ENCODE data around the gene SPHK1. TPM values are rescaled to one million over a fixed set of nuclear protein-coding genes. Genes with fewer than 3 reads are reported as not detected.

Gene SPHK1, protein sequence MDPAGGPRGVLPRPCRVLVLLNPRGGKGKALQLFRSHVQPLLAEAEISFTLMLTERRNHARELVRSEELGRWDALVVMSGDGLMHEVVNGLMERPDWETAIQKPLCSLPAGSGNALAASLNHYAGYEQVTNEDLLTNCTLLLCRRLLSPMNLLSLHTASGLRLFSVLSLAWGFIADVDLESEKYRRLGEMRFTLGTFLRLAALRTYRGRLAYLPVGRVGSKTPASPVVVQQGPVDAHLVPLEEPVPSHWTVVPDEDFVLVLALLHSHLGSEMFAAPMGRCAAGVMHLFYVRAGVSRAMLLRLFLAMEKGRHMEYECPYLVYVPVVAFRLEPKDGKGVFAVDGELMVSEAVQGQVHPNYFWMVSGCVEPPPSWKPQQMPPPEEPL
- total RNA-seq (2022; extraction: Qiagen RNA extraction; ENCODE audit: low read depth), result 42.5 to 70.8 TPM (median 55.3 TPM) in 5 replicates

DNA sequence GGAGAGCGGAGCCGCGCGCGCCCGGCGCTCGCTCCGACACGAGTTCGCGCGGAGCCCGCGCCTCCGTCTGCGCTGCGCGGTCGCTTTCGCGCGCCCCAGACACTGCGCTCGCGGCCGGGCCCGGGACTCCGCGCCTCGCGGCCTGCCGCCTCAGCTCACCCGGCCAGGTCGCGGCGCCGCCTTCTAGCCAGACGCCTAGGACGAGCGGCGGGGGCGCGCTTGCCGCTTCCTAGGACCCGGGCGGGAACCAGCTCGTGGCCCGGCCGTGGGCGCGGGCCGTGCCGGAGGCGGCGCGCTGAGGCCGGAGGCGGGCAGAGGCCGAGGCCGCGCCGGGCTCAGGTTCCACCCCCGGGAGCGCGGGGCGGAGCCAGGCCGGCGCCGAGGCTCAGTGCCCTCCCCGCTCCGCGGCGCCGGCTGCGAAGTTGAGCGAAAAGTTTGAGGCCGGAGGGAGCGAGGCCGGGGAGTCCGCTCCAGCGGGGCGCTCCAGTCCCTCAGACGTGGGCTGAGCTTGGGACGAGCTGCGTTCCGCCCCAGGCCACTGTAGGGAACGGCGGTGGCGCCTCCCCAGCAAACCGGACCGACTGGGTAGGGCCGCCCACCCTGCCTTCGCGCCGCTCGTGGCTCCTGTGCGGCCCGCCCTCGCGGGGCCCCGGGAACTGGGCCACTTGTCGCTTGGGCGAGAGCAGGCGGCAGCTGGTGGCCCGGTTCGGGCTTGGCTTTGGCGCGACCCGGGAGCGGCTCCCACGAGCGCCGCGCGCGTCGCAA is at the start of gene SPHK1:
Gene SPHK1, plus strand, starts transcription at position 388 of the 765 bp plus-strand sequence. CDS start 1,036 bp downstream, outside the sequence.

DNA sequence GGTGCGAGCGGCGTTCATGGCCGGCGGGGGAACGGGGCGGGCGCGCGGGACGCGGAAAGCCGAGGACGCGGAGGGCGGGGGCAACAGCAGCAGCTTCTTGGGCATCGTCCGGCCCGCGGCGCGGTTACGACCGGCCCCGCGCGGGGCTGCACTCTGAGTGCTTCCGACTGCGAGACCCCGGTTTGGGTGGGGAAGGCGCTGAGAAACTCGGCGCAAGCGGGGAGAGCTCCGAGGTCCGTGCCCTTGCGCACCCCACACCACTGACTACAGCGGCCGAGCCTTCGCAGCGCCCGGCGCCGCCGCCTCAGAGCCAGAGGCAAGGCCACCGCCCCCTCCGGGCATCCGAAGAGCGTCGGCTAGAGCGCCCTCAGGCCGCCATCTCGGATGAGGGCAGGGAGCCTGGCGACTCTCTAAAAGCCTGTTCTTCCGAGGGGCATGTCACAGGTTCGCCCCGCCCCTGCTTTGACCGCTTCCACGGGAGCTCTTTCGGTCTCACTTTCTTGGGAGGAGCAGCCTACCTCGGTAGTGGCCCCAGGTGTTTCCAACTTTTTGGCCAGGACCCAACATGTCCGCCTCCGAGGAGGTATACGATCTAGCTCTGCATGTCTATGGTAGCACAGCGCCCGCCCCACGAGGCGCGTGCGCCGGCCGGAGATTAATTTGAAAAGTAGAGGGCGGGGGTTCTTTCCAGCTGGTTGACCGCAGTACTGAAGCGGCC is 30.7 kb upstream of the SPHK1 start, which contains the start of gene PRPSAP1:
Gene PRPSAP1, minus strand, starts transcription at position 318 of the 718 bp plus-strand sequence. Its CDS starts 213 bp downstream, at position 105.

Other genes with a start within 250 kb of the SPHK1 start
- gene FOXJ1, start 243.4 kb upstream of the SPHK1 start, total RNA-seq (2022; extraction: Qiagen RNA extraction; ENCODE audit: low read depth), result 0.19 to 0.42 TPM (median 0.37 TPM) in 5 replicates
- gene RNF157, start 144.1 kb upstream of the SPHK1 start, total RNA-seq (2022; extraction: Qiagen RNA extraction; ENCODE audit: low read depth), result 4.5 to 8.0 TPM (median 6.0 TPM) in 5 replicates
- 49.9 to 93.6 TPM (median 74.1 TPM) in 5 replicates for gene UBALD2, start 119.3 kb upstream of the SPHK1 start, total RNA-seq (2022; extraction: Qiagen RNA extraction; ENCODE audit: low read depth)
- gene QRICH2, start 76.3 kb upstream of the SPHK1 start, total RNA-seq (2022; extraction: Qiagen RNA extraction; ENCODE audit: low read depth), result 0.56 to 1.9 TPM (median 0.67 TPM) in 5 replicates
- gene PRPSAP1, start 30.7 kb upstream of the SPHK1 start, total RNA-seq (2022; extraction: Qiagen RNA extraction; ENCODE audit: low read depth), result 53.8 to 71.5 TPM (median 61.9 TPM) in 5 replicates
- gene UBE2O, start 68.5 kb downstream of the SPHK1 start, total RNA-seq (2022; extraction: Qiagen RNA extraction; ENCODE audit: low read depth), result 27.5 to 34.5 TPM (median 34.0 TPM) in 5 replicates
- gene AANAT, start 83.0 kb downstream of the SPHK1 start, total RNA-seq (2022; extraction: Qiagen RNA extraction; ENCODE audit: low read depth), result 0.38 to 0.74 TPM (median 0.57 TPM) in 4 of 5 replicates, not detected in the other
- gene RHBDF2, start 116.8 kb downstream of the SPHK1 start, total RNA-seq (2022; extraction: Qiagen RNA extraction; ENCODE audit: low read depth), result 50.2 to 69.1 TPM (median 61.3 TPM) in 5 replicates
- 0.73 to 1.4 TPM (median 1.1 TPM) in 5 replicates for gene CYGB, start 153.1 kb downstream of the SPHK1 start, total RNA-seq (2022; extraction: Qiagen RNA extraction; ENCODE audit: low read depth)
- gene PRCD, start 155.4 kb downstream of the SPHK1 start, total RNA-seq (2022; extraction: Qiagen RNA extraction; ENCODE audit: low read depth), result not detected in 5 replicates
- 0.28 to 0.70 TPM (median 0.33 TPM) in 4 of 5 replicates, not detected in the other for gene ST6GALNAC2, start 201.3 kb downstream of the SPHK1 start, total RNA-seq (2022; extraction: Qiagen RNA extraction; ENCODE audit: low read depth)